Activated CD8-positive, alpha-beta memory T cell treated with anti-CD3 and anti-CD28 coated beads, Interleukin-2, amount 10 ng/mL, durations not matched to agents 7 days and 5 days (primary cell): ENCODE data around the gene URM1. TPM values are rescaled to one million over a fixed set of nuclear protein-coding genes. Genes with fewer than 3 reads are reported as not detected.
A peak's percentile ranks its signal among the peaks of the same experiment; 100 is the strongest.

ENCODE experiments used
- ATAC-seq: fragments of 150-1000 bp; cut with Tn5 transposase; one replicate; pipeline ENCODE4 v1.10.0; 2021; ENCODE audit warnings: moderate library complexity
- CTCF ChIA-PET: fragments of 350-600 bp; sonication (Branson Sonifier 250); formaldehyde crosslinking; loops from one replicate; lab custom pipeline; 2021; ENCODE audit warnings: antibody characterized with exemption; lab: Charles Lee
- DNase-seq: peaks from one replicate; pipeline ENCODE4 v3.0.0-alpha.2; 2020
- H3K27ac Mint-ChIP-seq: one replicate; pipeline ENCODE4 v1.8.0; 2021; ENCODE audit warnings: mild to moderate bottlenecking, mixed read lengths
- H3K27me3 Mint-ChIP-seq: one replicate; pipeline ENCODE4 v1.8.0; 2021; ENCODE audit warnings: mixed read lengths
- H3K36me3 Mint-ChIP-seq: one replicate; pipeline ENCODE4 v1.8.0; 2021; ENCODE audit warnings: mild to moderate bottlenecking, mixed read lengths
- H3K4me1 Mint-ChIP-seq: one replicate; pipeline ENCODE4 v1.8.0; 2021; ENCODE audit warnings: mixed read lengths
- H3K4me3 Mint-ChIP-seq: one replicate; pipeline ENCODE4 v1.8.0; 2021; ENCODE audit warnings: mild to moderate bottlenecking, moderate library complexity, mixed read lengths
- H3K9me3 Mint-ChIP-seq: one replicate; pipeline ENCODE4 v1.8.0; 2022; ENCODE audit warnings: low read depth, mixed read lengths
- total RNA-seq, 2 experiments: library from RNA; stranded (reverse); gene quantifications; one replicate each; pipeline ENCODE4 v1.2.3, GENCODE V29; 2021

URM1 gene
- total RNA-seq, 2 experiments from 2014 or later, result 61.4 to 81.0 TPM

GRCh38 chr9:128358861-128359260, 12.3 kb upstream of the URM1 start:
- Mint-ChIP-seq H3K4me3 (no peak overlapping the region), H3K9me3 (no peaks in the 10 kb centered on the region), H3K27me3 (no peaks in the 10 kb centered on the region), H3K36me3 (no peaks in the 10 kb centered on the region), H3K27ac (no peak overlapping the region), H3K4me1 (peaks cover 9% of the 10 kb centered on the region)
- CTCF ChIA-PET, result no interaction called here
- DNase-seq (no peak), ATAC-seq (no peak)

- Mint-ChIP-seq H3K36me3 (no peaks in the 10 kb centered on the region), H3K4me3 (no peak overlapping the region), H3K27ac (no peak overlapping the region), H3K4me1 (peaks cover 13% of the 10 kb centered on the region), H3K27me3 (no peaks in the 10 kb centered on the region), H3K9me3 (no peaks in the 10 kb centered on the region)
- ATAC-seq (no peak), DNase-seq (no peak)
- CTCF ChIA-PET, result interaction anchor here (1.0 to 3.8 kb wide), 7 partner anchors 10 to 75 kb away, joined by 3 to 51 read pairs (median 8); partner anchors contain the start of genes CERCAM and URM1
These were observed 10.3 kb upstream of the URM1 start for GRCh38 chr9:128360826-128361225.

GRCh38 chr9:128361296-128361985, 9.7 kb upstream of the URM1 start:
- Mint-ChIP-seq H3K4me1 (peaks cover 13% of the 10 kb centered on the region), H3K4me3 (no peak overlapping the region), H3K27me3 (no peaks in the 10 kb centered on the region), H3K27ac (peak overlapping the region; percentile 79), H3K36me3 (no peaks in the 10 kb centered on the region), H3K9me3 (no peaks in the 10 kb centered on the region)
- ATAC-seq, result no peak
- CTCF ChIA-PET, result interaction anchor here (1.0 to 4.8 kb wide), 32 partner anchors 10 to 246 kb away, joined by 3 to 51 read pairs (median 4); partner anchors contain the start of genes CERCAM, GOLGA2, SPTAN1 and SWI5
- DNase-seq, result no peak

GRCh38 chr9:128361986-128362646, 9.1 kb upstream of the URM1 start:
- Mint-ChIP-seq H3K36me3 (no peaks in the 10 kb centered on the region), H3K4me1 (peaks cover 13% of the 10 kb centered on the region), H3K9me3 (no peaks in the 10 kb centered on the region), H3K27me3 (no peaks in the 10 kb centered on the region), H3K27ac (peak overlapping the region; percentile 79), H3K4me3 (peak overlapping the region; percentile 60)
- CTCF ChIA-PET, result interaction anchor here (0.6 to 4.8 kb wide), 44 partner anchors 9 to 482 kb away, joined by 3 to 51 read pairs (median 4); partner anchors contain the start of genes CERCAM, GOLGA2, SPTAN1 and SWI5
- DNase-seq (peak; percentile 81), ATAC-seq (peak; percentile 91)

GRCh38 chr9:128362774-128363173, 8.4 kb upstream of the URM1 start:
- no peak for ATAC-seq
- CTCF ChIA-PET, result interaction anchor here (0.6 to 4.8 kb wide), 39 partner anchors 9 to 481 kb away, joined by 3 to 51 read pairs (median 4); partner anchors contain the start of genes CERCAM, SPTAN1 and URM1
- no peak for DNase-seq

GRCh38 chr9:128365525-128365924, 5.6 kb upstream of the URM1 start:
- Mint-ChIP-seq H3K9me3 (no peaks in the 10 kb centered on the region), H3K27me3 (no peaks in the 10 kb centered on the region), H3K27ac (no peak overlapping the region), H3K4me3 (no peak overlapping the region), H3K36me3 (no peaks in the 10 kb centered on the region), H3K4me1 (peaks cover 19% of the 10 kb centered on the region)
- no peak for ATAC-seq
- CTCF ChIA-PET, result interaction anchor here (1.5 to 4.8 kb wide), 4 partner anchors 9 to 68 kb away, joined by 4 to 37 read pairs (median 8); partner anchors contain the start of gene CERCAM
- no peak for DNase-seq

More at GRCh38 chr9:128362774-128363173, 8.4 kb upstream of the URM1 start:
- Mint-ChIP-seq H3K27ac (no peak overlapping the region), H3K9me3 (no peaks in the 10 kb centered on the region), H3K4me1 (peaks cover 13% of the 10 kb centered on the region), H3K27me3 (no peaks in the 10 kb centered on the region), H3K36me3 (no peaks in the 10 kb centered on the region), H3K4me3 (no peak overlapping the region)

GRCh38 chr9:128369024-128369706, 2.0 kb upstream of the URM1 start:
- Mint-ChIP-seq H3K27me3 (no peaks in the 10 kb centered on the region), H3K4me1 (peaks cover 31% of the 10 kb centered on the region), H3K27ac (no peak overlapping the region), H3K36me3 (peaks cover 8% of the 10 kb centered on the region), H3K9me3 (no peaks in the 10 kb centered on the region), H3K4me3 (no peak overlapping the region)
- no peak for DNase-seq
- CTCF ChIA-PET, result no interaction called here
- no peak for ATAC-seq

GRCh38 chr9:128370367-128370751, 815 bp upstream of the URM1 start:
- peak overlapping the region; percentile 91 for H3K27ac Mint-ChIP-seq
- no peak for DNase-seq
- no peaks in the 10 kb centered on the region for H3K9me3 Mint-ChIP-seq
- ATAC-seq, result no peak
- peaks cover 8% of the 10 kb centered on the region for H3K36me3 Mint-ChIP-seq
- CTCF ChIA-PET, result interaction anchor here (0.7 to 3.7 kb wide), 6 partner anchors 8 to 174 kb away, joined by 3 to 51 read pairs (median 6); partner anchors contain the start of gene CERCAM
- H3K4me1 Mint-ChIP-seq, result peaks cover 28% of the 10 kb centered on the region
- H3K4me3 Mint-ChIP-seq, result peak overlapping the region; percentile 95
- H3K27me3 Mint-ChIP-seq, result no peaks in the 10 kb centered on the region

- peaks cover 27% of the 10 kb centered on the region for H3K4me1 Mint-ChIP-seq
- H3K27ac Mint-ChIP-seq, result peak overlapping the region; percentile 91
- no peaks in the 10 kb centered on the region for H3K27me3 Mint-ChIP-seq
- H3K36me3 Mint-ChIP-seq, result peaks cover 8% of the 10 kb centered on the region
- DNase-seq, result no peak
- H3K9me3 Mint-ChIP-seq, result no peaks in the 10 kb centered on the region
- ATAC-seq, result no peak
- CTCF ChIA-PET, result interaction anchor here (0.7 to 3.7 kb wide), 8 partner anchors 9 to 172 kb away, joined by 3 to 51 read pairs (median 4); partner anchors contain the start of gene CERCAM
- peak overlapping the region; percentile 95 for H3K4me3 Mint-ChIP-seq
These were observed 500 bp downstream of the URM1 start for GRCh38 chr9:128371630-128372117.

GRCh38 chr9:128372188-128372641, 1.0 kb downstream of the URM1 start:
- CTCF ChIA-PET, result interaction anchor here (0.7 to 3.7 kb wide), 4 partner anchors 10 to 48 kb away, joined by 3 to 51 read pairs (median 4); no protein-coding TSS in a partner anchor
- ATAC-seq (no peak), DNase-seq (no peak)
- peaks cover 8% of the 10 kb centered on the region for H3K36me3 Mint-ChIP-seq
- H3K27me3 Mint-ChIP-seq, result no peaks in the 10 kb centered on the region
- H3K4me1 Mint-ChIP-seq, result peaks cover 27% of the 10 kb centered on the region
- peak overlapping the region; percentile 95 for H3K4me3 Mint-ChIP-seq
- peak overlapping the region; percentile 91 for H3K27ac Mint-ChIP-seq
- H3K9me3 Mint-ChIP-seq, result no peaks in the 10 kb centered on the region

GRCh38 chr9:128372784-128373183, 1.6 kb downstream of the URM1 start:
- ATAC-seq, result no peak
- no peak overlapping the region for H3K27ac Mint-ChIP-seq
- DNase-seq, result no peak
- no peaks in the 10 kb centered on the region for H3K27me3 Mint-ChIP-seq
- H3K36me3 Mint-ChIP-seq, result peaks cover 8% of the 10 kb centered on the region
- CTCF ChIA-PET, result interaction anchor here (1.0 to 3.7 kb wide), 3 partner anchors 11 to 47 kb away, joined by 3 to 51 read pairs (median 4); no protein-coding TSS in a partner anchor
- peak overlapping the region; percentile 95 for H3K4me3 Mint-ChIP-seq
- peaks cover 27% of the 10 kb centered on the region for H3K4me1 Mint-ChIP-seq
- no peaks in the 10 kb centered on the region for H3K9me3 Mint-ChIP-seq

- peaks cover 11% of the 10 kb centered on the region for H3K36me3 Mint-ChIP-seq
- H3K27me3 Mint-ChIP-seq, result no peaks in the 10 kb centered on the region
- H3K9me3 Mint-ChIP-seq, result no peaks in the 10 kb centered on the region
- H3K4me3 Mint-ChIP-seq, result no peak overlapping the region
- DNase-seq (no peak), ATAC-seq (no peak)
- no peak overlapping the region for H3K27ac Mint-ChIP-seq
- CTCF ChIA-PET, result no interaction called here
- H3K4me1 Mint-ChIP-seq, result peaks cover 27% of the 10 kb centered on the region
These were observed 3.1 kb downstream of the URM1 start for GRCh38 chr9:128374221-128374675.
